Activated CD4-positive, alpha-beta memory T cell treated with anti-CD3 and anti-CD28 coated beads, Interleukin-2, amount 10 ng/mL, durations not matched to agents 7 days and 5 days (primary cell): ENCODE results near the gene CRIP1. TPM values are rescaled to one million over a fixed set of nuclear protein-coding genes. Genes with fewer than 3 reads are reported as not detected.

Experiments used
- CTCF ChIA-PET: fragments of 350-600 bp; sonication (Branson Sonifier 250); formaldehyde crosslinking; loops from one replicate; lab custom pipeline; 2021; ENCODE audit warnings: antibody characterized with exemption, inconsistent platforms; lab: Charles Lee
- POLR2A ChIA-PET: fragments of 350-600 bp; sonication (Branson Sonifier 250); formaldehyde crosslinking; loops from one replicate; lab custom pipeline; 2021; ENCODE audit warnings: antibody characterized with exemption; lab: Charles Lee
- DNase-seq: peaks from one replicate; pipeline ENCODE4 v3.0.0-alpha.2; 2020
- H3K27ac Mint-ChIP-seq: one replicate; pipeline ENCODE4 v1.8.0; 2021; ENCODE audit warnings: mild to moderate bottlenecking, mixed read lengths
- H3K27me3 Mint-ChIP-seq: one replicate; pipeline ENCODE4 v1.8.0; 2021; ENCODE audit warnings: mixed read lengths
- H3K36me3 Mint-ChIP-seq: one replicate; pipeline ENCODE4 v1.8.0; 2021; ENCODE audit warnings: low read depth, mixed read lengths
- H3K4me1 Mint-ChIP-seq: one replicate; pipeline ENCODE4 v1.8.0; 2021; ENCODE audit warnings: mixed read lengths
- H3K4me3 Mint-ChIP-seq: one replicate; pipeline ENCODE4 v1.8.0; 2021; ENCODE audit warnings: mild to moderate bottlenecking, mixed read lengths
- H3K9me3 Mint-ChIP-seq: one replicate; pipeline ENCODE4 v1.8.0; 2021; ENCODE audit warnings: mixed read lengths
- total RNA-seq, 2 experiments: library from RNA; stranded (reverse); gene quantifications; one replicate each; pipeline ENCODE4 v1.2.3, GENCODE V29; 2021

Gene CRIP1
- total RNA-seq, 2 experiments from 2014 or later: 875 to 883 TPM

GRCh38 chr14:105480807-105481801, 5.6 kb upstream of the CRIP1 start:
- no peaks in the 10 kb centered on the region for H3K9me3 Mint-ChIP-seq
- H3K36me3 Mint-ChIP-seq: peaks cover 5% of the 10 kb centered on the region
- peak overlapping the region; percentile 47 for H3K4me3 Mint-ChIP-seq
- DNase-seq: peak; percentile 91
- peaks cover 51% of the 10 kb centered on the region for H3K4me1 Mint-ChIP-seq
- peak overlapping the region; percentile 92 for H3K27ac Mint-ChIP-seq
- peaks cover 25% of the 10 kb centered on the region for H3K27me3 Mint-ChIP-seq
- CTCF ChIA-PET: interaction anchor here (0.6 to 2.8 kb wide), 22 partner anchors 9 to 424 kb away, joined by 3 to 112 read pairs (median 4); partner anchors contain the start of genes BRF1, BTBD6, MTA1 and TEDC1
- POLR2A ChIA-PET: interaction anchor here (0.8 to 3.7 kb wide), 11 partner anchors 9 to 180 kb away, joined by 3 to 85 read pairs (median 4); partner anchors contain the start of genes BRF1, PACS2, TEDC1 and TEX22

- ChIA-PET CTCF (interaction anchor here (0.8 to 2.8 kb wide), 7 partner anchors 9 to 392 kb away, joined by 3 to 112 read pairs (median 4); partner anchors contain the start of genes BRF1, PACS2 and TEDC1), POLR2A (interaction anchor here (1.0 to 3.7 kb wide), 6 partner anchors 9 to 181 kb away, joined by 3 to 85 read pairs (median 12); partner anchors contain the start of genes BRF1, TEDC1 and TEX22)
- peaks cover 18% of the 10 kb centered on the region for H3K27me3 Mint-ChIP-seq
- DNase-seq: peak; percentile 96
- no peaks in the 10 kb centered on the region for H3K9me3 Mint-ChIP-seq
- H3K4me3 Mint-ChIP-seq: peak overlapping the region; percentile 45
- peaks cover 5% of the 10 kb centered on the region for H3K36me3 Mint-ChIP-seq
- peaks cover 54% of the 10 kb centered on the region for H3K4me1 Mint-ChIP-seq
- H3K27ac Mint-ChIP-seq: peak overlapping the region; percentile 92
Measured at GRCh38 chr14:105481886-105482457, 4.7 kb upstream of the CRIP1 start.

GRCh38 chr14:105482486-105483110, 4.1 kb upstream of the CRIP1 start:
- Mint-ChIP-seq H3K27ac (peak overlapping the region; percentile 92), H3K4me3 (no peak overlapping the region), H3K4me1 (peaks cover 50% of the 10 kb centered on the region), H3K27me3 (peaks cover 12% of the 10 kb centered on the region), H3K36me3 (peaks cover under 1% of the 10 kb centered on the region), H3K9me3 (no peaks in the 10 kb centered on the region)
- DNase-seq: no peak
- CTCF ChIA-PET: interaction anchor here (0.8 to 2.8 kb wide), 6 partner anchors 8 to 392 kb away, joined by 3 to 112 read pairs (median 4); partner anchors contain the start of genes BRF1, PACS2 and TEDC1
- POLR2A ChIA-PET: interaction anchor here (1.0 to 3.7 kb wide), 6 partner anchors 9 to 182 kb away, joined by 3 to 85 read pairs (median 12); partner anchors contain the start of genes BRF1, TEDC1 and TEX22

GRCh38 chr14:105483300-105484068, 3.2 kb upstream of the CRIP1 start:
- Mint-ChIP-seq H3K4me1 (peaks cover 54% of the 10 kb centered on the region), H3K27ac (peak overlapping the region; percentile 92)
- POLR2A ChIA-PET: interaction anchor here (3.1 to 3.7 kb wide), 3 partner anchors 8 to 45 kb away, joined by 13 to 85 read pairs (median 15); partner anchors contain the start of gene TEDC1

GRCh38 chr14:105484069-105484996, 2.4 kb upstream of the CRIP1 start:
- CTCF ChIA-PET: interaction anchor here (1.3 kb wide), 1 partner anchor 44 kb away, joined by 3 read pairs; no protein-coding TSS in a partner anchor
- peaks cover 60% of the 10 kb centered on the region for H3K4me1 Mint-ChIP-seq
- H3K4me3 Mint-ChIP-seq: no peak overlapping the region
- DNase-seq: peak; percentile 54
- peaks cover 10% of the 10 kb centered on the region for H3K27me3 Mint-ChIP-seq
- POLR2A ChIA-PET: no interaction called here
- peak overlapping the region; percentile 32 for H3K27ac Mint-ChIP-seq
- peaks cover 16% of the 10 kb centered on the region for H3K36me3 Mint-ChIP-seq
- H3K9me3 Mint-ChIP-seq: no peaks in the 10 kb centered on the region

More at GRCh38 chr14:105483300-105484068, 3.2 kb upstream of the CRIP1 start:
- Mint-ChIP-seq H3K36me3 (peaks cover 8% of the 10 kb centered on the region), H3K27me3 (peaks cover 12% of the 10 kb centered on the region), H3K4me3 (no peak overlapping the region), H3K9me3 (no peaks in the 10 kb centered on the region)
- no peak for DNase-seq
- CTCF ChIA-PET: interaction anchor here (1.3 to 2.8 kb wide), 2 partner anchors 45 to 111 kb away, joined by 3 to 30 read pairs; no protein-coding TSS in a partner anchor

GRCh38 chr14:105484997-105485393, 1.7 kb upstream of the CRIP1 start:
- no peak overlapping the region for H3K27ac Mint-ChIP-seq
- H3K36me3 Mint-ChIP-seq: peaks cover 20% of the 10 kb centered on the region
- no peak for DNase-seq
- H3K27me3 Mint-ChIP-seq: peaks cover 3% of the 10 kb centered on the region
- ChIA-PET POLR2A (no interaction called here), CTCF (no interaction called here)
- H3K4me1 Mint-ChIP-seq: peaks cover 61% of the 10 kb centered on the region
- H3K9me3 Mint-ChIP-seq: no peaks in the 10 kb centered on the region
- H3K4me3 Mint-ChIP-seq: no peak overlapping the region

- DNase-seq: peak; percentile 69
- peak overlapping the region; percentile 92 for H3K4me3 Mint-ChIP-seq
- peaks cover 20% of the 10 kb centered on the region for H3K36me3 Mint-ChIP-seq
- peaks cover 56% of the 10 kb centered on the region for H3K4me1 Mint-ChIP-seq
- ChIA-PET CTCF (no interaction called here), POLR2A (interaction anchor here (1.0 kb wide), 1 partner anchor 95 kb away, joined by 3 read pairs; no protein-coding TSS in a partner anchor)
- peaks cover 2% of the 10 kb centered on the region for H3K27me3 Mint-ChIP-seq
- H3K27ac Mint-ChIP-seq: peak overlapping the region; percentile 78
- no peaks in the 10 kb centered on the region for H3K9me3 Mint-ChIP-seq
Measured at GRCh38 chr14:105485739-105486162, 935 bp upstream of the CRIP1 start.

GRCh38 chr14:105486974-105487448, 325 bp downstream of the CRIP1 start:
- ChIA-PET POLR2A (interaction anchor here (1.0 kb wide), 1 partner anchor 96 kb away, joined by 3 read pairs; no protein-coding TSS in a partner anchor), CTCF (no interaction called here)
- H3K9me3 Mint-ChIP-seq: no peaks in the 10 kb centered on the region
- H3K36me3 Mint-ChIP-seq: peaks cover 20% of the 10 kb centered on the region
- peaks cover 49% of the 10 kb centered on the region for H3K4me1 Mint-ChIP-seq
- peak; percentile 77 for DNase-seq
- no peaks in the 10 kb centered on the region for H3K27me3 Mint-ChIP-seq
- H3K4me3 Mint-ChIP-seq: peak overlapping the region; percentile 92
- peak overlapping the region; percentile 84 for H3K27ac Mint-ChIP-seq

- Mint-ChIP-seq H3K36me3 (peaks cover 20% of the 10 kb centered on the region), H3K4me3 (peak overlapping the region; percentile 92), H3K27me3 (no peaks in the 10 kb centered on the region), H3K4me1 (peaks cover 46% of the 10 kb centered on the region), H3K27ac (peak overlapping the region; percentile 89), H3K9me3 (no peaks in the 10 kb centered on the region)
- DNase-seq: peak; percentile 81
- CTCF ChIA-PET: no interaction called here
- POLR2A ChIA-PET: no interaction called here
Measured at GRCh38 chr14:105487449-105487985, 831 bp downstream of the CRIP1 start.

- no peaks in the 10 kb centered on the region for H3K27me3 Mint-ChIP-seq
- peaks cover 41% of the 10 kb centered on the region for H3K4me1 Mint-ChIP-seq
Measured at GRCh38 chr14:105487986-105488777, 1.5 kb downstream of the CRIP1 start.

More at GRCh38 chr14:105487986-105488777, 1.5 kb downstream of the CRIP1 start:
- ChIA-PET CTCF (interaction anchor here (1.6 to 5.3 kb wide), 3 partner anchors 7 to 115 kb away, joined by 4 to 112 read pairs (median 81); no protein-coding TSS in a partner anchor), POLR2A (no interaction called here)
- peak overlapping the region; percentile 92 for H3K4me3 Mint-ChIP-seq
- peaks cover 20% of the 10 kb centered on the region for H3K36me3 Mint-ChIP-seq
- peak overlapping the region; percentile 93 for H3K27ac Mint-ChIP-seq
- no peaks in the 10 kb centered on the region for H3K9me3 Mint-ChIP-seq
- peak; percentile 52 for DNase-seq
